ENCODE results near the gene EXOC6B.

Gene EXOC6B

GRCh38 chr2:72153026-72153791 lies 672.6 kb downstream of the EXOC6B start:
- peaks cover 12 to 74% (median 28%) of the 10 kb centered on the region in 3 experiments for H3K27me3 ChIP-seq (ENCODE audit: control insufficient read depth in 3 of 3, insufficient read depth in 3 of 3, low read depth in 1 of 3, low read length in 3 of 3)
- H2BK12ac ChIP-seq (ENCODE audit: low read length): no peak overlapping the region
- DNase-seq (ENCODE audit: low spot score): no peak
- WGBS, 2 donors (ENCODE audit: extremely low coverage in 2 of 2, insufficient read length in 2 of 2, insufficient replicate concordance in 1 of 2): no CpG with 5 or more reads among the region's 18 CpGs
- no peak overlapping the region for H2BK120ac ChIP-seq (ENCODE audit: low read depth, low read length)
- H3K79me1 ChIP-seq (ENCODE audit: low read depth, low read length): no peaks in the 10 kb centered on the region
- no peak overlapping the region for H3K4me3 ChIP-seq (ENCODE audit: low read length in 2 of 2)
- no peak overlapping the region for H3K4me2 ChIP-seq (ENCODE audit: insufficient read depth, low read length, poor library complexity, severe bottlenecking)
- H3K9me3 ChIP-seq (replicated peaks in 1 of 2; ENCODE audit: control insufficient read depth in 2 of 2, insufficient read depth in 1 of 2, low read depth in 1 of 2, low read length in 2 of 2): peaks cover 0 to 1% of the 10 kb centered on the region in 2 donors
- H4K91ac ChIP-seq (ENCODE audit: low read depth, low read length, poor library complexity): no peak overlapping the region
- no peak overlapping the region for H2BK5ac ChIP-seq (ENCODE audit: low read length)
- H2AK5ac ChIP-seq (ENCODE audit: low read depth, low read length): peak overlapping the region; percentile 15
- H2AFZ ChIP-seq (ENCODE audit: low read length): peak overlapping the region; percentile 62
- H3K36me3 ChIP-seq (replicated peaks in 1 of 2; ENCODE audit: control insufficient read depth in 2 of 2, insufficient read depth in 2 of 2, low read length in 2 of 2): no peaks in the 10 kb centered on the region
- H4K8ac ChIP-seq (ENCODE audit: low read depth, low read length): no peak overlapping the region
- H3K14ac ChIP-seq (ENCODE audit: low read length): peak overlapping the region; percentile 22
- peak overlapping the region; percentile 52 for H2BK15ac ChIP-seq (ENCODE audit: low read length)
- H3K9ac ChIP-seq (ENCODE audit: low read depth, low read length, poor library complexity): peak overlapping the region; percentile 67
- no peak overlapping the region for H3K4ac ChIP-seq (ENCODE audit: low read length)
- H3K23ac ChIP-seq (ENCODE audit: low read depth, low read length, poor library complexity): peak overlapping the region; percentile 46
- peak overlapping the region; percentile 32 for H3K18ac ChIP-seq (ENCODE audit: low read length)
- H3K4me1 ChIP-seq (ENCODE audit: control insufficient read depth in 2 of 2, insufficient read depth in 1 of 2, low read depth in 1 of 2, low read length in 2 of 2): peaks cover 9 to 18% of the 10 kb centered on the region in 2 donors
- no peak overlapping the region for H3K27ac ChIP-seq (replicated peaks; ENCODE audit: low read length)

- no peaks in the 10 kb centered on the region for H3K79me1 ChIP-seq (ENCODE audit: low read depth, low read length)
- H3K18ac ChIP-seq (ENCODE audit: low read length): no peak overlapping the region
- no peak overlapping the region for H2AK5ac ChIP-seq (ENCODE audit: low read depth, low read length)
- peaks cover 5 to 6% of the 10 kb centered on the region in 2 donors for H3K9me3 ChIP-seq (replicated peaks in 1 of 2; ENCODE audit: control insufficient read depth in 2 of 2, insufficient read depth in 1 of 2, low read depth in 1 of 2, low read length in 2 of 2)
- no peak overlapping the region for H3K4me2 ChIP-seq (ENCODE audit: insufficient read depth, low read length, poor library complexity, severe bottlenecking)
- H3K27ac ChIP-seq (replicated peaks; ENCODE audit: low read length): no peak overlapping the region
- no peak overlapping the region for H4K91ac ChIP-seq (ENCODE audit: low read depth, low read length, poor library complexity)
- DNase-seq (ENCODE audit: low spot score): no peak
- peaks cover 10 to 23% of the 10 kb centered on the region in 2 donors for H3K4me1 ChIP-seq (ENCODE audit: control insufficient read depth in 2 of 2, insufficient read depth in 1 of 2, low read depth in 1 of 2, low read length in 2 of 2)
- no peak overlapping the region for H3K4ac ChIP-seq (ENCODE audit: low read length)
- H2BK15ac ChIP-seq (ENCODE audit: low read length): no peak overlapping the region
- no CpG with 5 or more reads among the region's 2 CpGs for WGBS, 2 donors (ENCODE audit: extremely low coverage in 2 of 2, insufficient read length in 2 of 2, insufficient replicate concordance in 1 of 2)
- H2BK5ac ChIP-seq (ENCODE audit: low read length): no peak overlapping the region
- H3K14ac ChIP-seq (ENCODE audit: low read length): no peak overlapping the region
- H4K8ac ChIP-seq (ENCODE audit: low read depth, low read length): no peak overlapping the region
- no peak overlapping the region for H2BK12ac ChIP-seq (ENCODE audit: low read length)
- no peak overlapping the region for H3K4me3 ChIP-seq (ENCODE audit: low read length in 2 of 2)
- H3K23ac ChIP-seq (ENCODE audit: low read depth, low read length, poor library complexity): no peak overlapping the region
- H2BK120ac ChIP-seq (ENCODE audit: low read depth, low read length): no peak overlapping the region
- no peak overlapping the region for H3K9ac ChIP-seq (ENCODE audit: low read depth, low read length, poor library complexity)
- H2AFZ ChIP-seq (ENCODE audit: low read length): no peak overlapping the region
- no peaks in the 10 kb centered on the region for H3K36me3 ChIP-seq (replicated peaks in 1 of 2; ENCODE audit: control insufficient read depth in 2 of 2, insufficient read depth in 2 of 2, low read length in 2 of 2)
- H3K27me3 ChIP-seq (ENCODE audit: control insufficient read depth in 3 of 3, insufficient read depth in 3 of 3, low read depth in 1 of 3, low read length in 3 of 3): peaks cover 28 to 85% (median 50%) of the 10 kb centered on the region in 3 experiments
Observed at GRCh38 chr2:72150861-72151356, 674.9 kb downstream of the EXOC6B start.

GRCh38 chr2:72150157-72150860 lies 675.5 kb downstream of the EXOC6B start:
- peak overlapping the region; percentile 67 for H3K14ac ChIP-seq (ENCODE audit: low read length)
- H4K91ac ChIP-seq (ENCODE audit: low read depth, low read length, poor library complexity): no peak overlapping the region
- no peaks in the 10 kb centered on the region for H3K36me3 ChIP-seq (replicated peaks in 1 of 2; ENCODE audit: control insufficient read depth in 2 of 2, insufficient read depth in 2 of 2, low read length in 2 of 2)
- no peak overlapping the region for H4K8ac ChIP-seq (ENCODE audit: low read depth, low read length)
- WGBS, 2 donors (ENCODE audit: extremely low coverage in 2 of 2, insufficient read length in 2 of 2, insufficient replicate concordance in 1 of 2): no CpG with 5 or more reads among the region's 28 CpGs
- H3K4me2 ChIP-seq (ENCODE audit: insufficient read depth, low read length, poor library complexity, severe bottlenecking): peak overlapping the region; percentile 78
- peak overlapping the region; percentile 83 for H2AK5ac ChIP-seq (ENCODE audit: low read depth, low read length)
- H2BK5ac ChIP-seq (ENCODE audit: low read length): no peak overlapping the region
- no peaks in the 10 kb centered on the region for H3K79me1 ChIP-seq (ENCODE audit: low read depth, low read length)
- H3K4me3 ChIP-seq (ENCODE audit: low read length in 2 of 2): no peak overlapping the region
- H3K23ac ChIP-seq (ENCODE audit: low read depth, low read length, poor library complexity): peak overlapping the region; percentile 92
- H3K4me1 ChIP-seq (ENCODE audit: control insufficient read depth in 2 of 2, insufficient read depth in 1 of 2, low read depth in 1 of 2, low read length in 2 of 2): peaks cover 11 to 23% of the 10 kb centered on the region in 2 donors
- peak; percentile 85 for DNase-seq (ENCODE audit: low spot score)
- H3K9ac ChIP-seq (ENCODE audit: low read depth, low read length, poor library complexity): peak overlapping the region; percentile 78
- no peak overlapping the region for H3K27ac ChIP-seq (replicated peaks; ENCODE audit: low read length)
- H3K27me3 ChIP-seq (ENCODE audit: control insufficient read depth in 3 of 3, insufficient read depth in 3 of 3, low read depth in 1 of 3, low read length in 3 of 3): peaks cover 32 to 85% (median 56%) of the 10 kb centered on the region in 3 experiments
- H2BK15ac ChIP-seq (ENCODE audit: low read length): peak overlapping the region; percentile 63
- no peak overlapping the region for H3K4ac ChIP-seq (ENCODE audit: low read length)
- H3K9me3 ChIP-seq (replicated peaks in 1 of 2; ENCODE audit: control insufficient read depth in 2 of 2, insufficient read depth in 1 of 2, low read depth in 1 of 2, low read length in 2 of 2): peaks cover 5 to 6% of the 10 kb centered on the region in 2 donors
- H2BK12ac ChIP-seq (ENCODE audit: low read length): no peak overlapping the region
- peak overlapping the region; percentile 76 for H2AFZ ChIP-seq (ENCODE audit: low read length)
- no peak overlapping the region for H2BK120ac ChIP-seq (ENCODE audit: low read depth, low read length)
- peak overlapping the region; percentile 92 for H3K18ac ChIP-seq (ENCODE audit: low read length)

All from neuronal stem cell (in vitro differentiated cells).